ENCODE data around the gene TEF.

GRCh38 chr22:41405588-41405987, 23.8 kb downstream of the TEF start:
- TF ChIP-seq CHD2 (IDR thresholded peaks at IDR 0.05; ENCODE audit: low read length, partially characterized antibody) (no peak), SIN3A (IDR thresholded peaks at IDR 0.05; ENCODE audit: borderline replicate concordance, low read depth, low read length) (no peak), CTCF (IDR thresholded peaks at IDR 0.05) (no peak), TEAD4 (IDR thresholded peaks at IDR 0.05; ENCODE audit: borderline replicate concordance, insufficient read depth) (no peak), FOXM1 (IDR thresholded peaks at IDR 0.05; ENCODE audit: low read depth) (no peak), FOSL2 (IDR thresholded peaks at IDR 0.05; ENCODE audit: borderline replicate concordance, low read depth) (no peak), USF1 (IDR thresholded peaks at IDR 0.05; ENCODE audit: borderline replicate concordance, low read depth) (no peak), RAD21 (IDR thresholded peaks at IDR 0.05; ENCODE audit: low read length) (no peak), NFIC (IDR thresholded peaks at IDR 0.05; ENCODE audit: borderline replicate concordance) (no peak), MAX (IDR thresholded peaks at IDR 0.05; ENCODE audit: low read depth) (no peak), PBX3 (IDR thresholded peaks at IDR 0.05) (no peak), EZH2phosphoT487 (IDR thresholded peaks at IDR 0.05; ENCODE audit: borderline replicate concordance, low read depth) (no peak), YY1 (IDR thresholded peaks at IDR 0.05; ENCODE audit: low read depth) (no peak), MEF2A (IDR thresholded peaks at IDR 0.05; ENCODE audit: borderline replicate concordance, low read depth) (no peak)

All from SK-N-SH (cell line).